Rectal smooth muscle tissue (tissue), 1 donor: ENCODE data around the gene CCNB1IP1.
"Not testable (repeated sequence)": the region's sequence is repeated elsewhere in the genome, so short reads cannot be mapped to it uniquely, and the experiment has no call there.

ENCODE experiments used
- H3K27ac ChIP-seq: one replicate; pipeline ENCODE4 v1.7.0; 2013; ENCODE audit warnings: low read depth, low read length, inconsistent platforms
- H3K27me3 ChIP-seq: one replicate; pipeline ENCODE4 v1.7.0; 2013; ENCODE audit warnings: low read length; ENCODE audit not compliant: control insufficient read depth, insufficient read depth
- H3K36me3 ChIP-seq: one replicate; pipeline ENCODE4 v1.7.0; 2013; ENCODE audit warnings: low read length; ENCODE audit not compliant: control insufficient read depth, insufficient read depth
- H3K4me1 ChIP-seq: one replicate; pipeline ENCODE4 v1.7.0; 2013; ENCODE audit warnings: low read length; ENCODE audit not compliant: control insufficient read depth, insufficient read depth
- H3K4me3 ChIP-seq: one replicate; pipeline ENCODE4 v1.7.0; 2013; ENCODE audit warnings: low read length
- H3K9ac ChIP-seq: one replicate; pipeline ENCODE4 v1.7.0; 2013; ENCODE audit warnings: low read length

Gene CCNB1IP1

GRCh38 chr14:20350282-20350681 lies 17.2 kb upstream of the CCNB1IP1 start:
- Histone ChIP-seq H3K9ac (no peak overlapping the region), H3K27me3 (no peaks in the 10 kb centered on the region), H3K4me3 (no peak overlapping the region), H3K4me1 (no peaks in the 10 kb centered on the region), H3K36me3 (peaks cover 22% of the 10 kb centered on the region), H3K27ac (no peak overlapping the region)

- Histone ChIP-seq H3K27me3 (no peaks in the 10 kb centered on the region), H3K27ac (no peak overlapping the region), H3K4me1 (peaks cover 6% of the 10 kb centered on the region), H3K4me3 (no peak overlapping the region), H3K9ac (no peak overlapping the region), H3K36me3 (peaks cover 16% of the 10 kb centered on the region)
Observed at GRCh38 chr14:20347747-20348146, 14.7 kb upstream of the CCNB1IP1 start.

- Histone ChIP-seq H3K4me3 (no peak overlapping the region), H3K4me1 (peaks cover 6% of the 10 kb centered on the region), H3K36me3 (peaks cover 16% of the 10 kb centered on the region)
Observed at GRCh38 chr14:20346713-20347112, 13.6 kb upstream of the CCNB1IP1 start.

GRCh38 chr14:20345366-20345765 lies 12.3 kb upstream of the CCNB1IP1 start:
- H3K4me3 ChIP-seq = no peak overlapping the region
- no peak overlapping the region for H3K9ac ChIP-seq
- peaks cover 13% of the 10 kb centered on the region for H3K36me3 ChIP-seq
- H3K27ac ChIP-seq = no peak overlapping the region
- H3K4me1 ChIP-seq = peaks cover 6% of the 10 kb centered on the region
- no peaks in the 10 kb centered on the region for H3K27me3 ChIP-seq

More at GRCh38 chr14:20346713-20347112, 13.6 kb upstream of the CCNB1IP1 start:
- no peak overlapping the region for H3K9ac ChIP-seq
- no peak overlapping the region for H3K27ac ChIP-seq
- H3K27me3 ChIP-seq = no peaks in the 10 kb centered on the region

DNA sequence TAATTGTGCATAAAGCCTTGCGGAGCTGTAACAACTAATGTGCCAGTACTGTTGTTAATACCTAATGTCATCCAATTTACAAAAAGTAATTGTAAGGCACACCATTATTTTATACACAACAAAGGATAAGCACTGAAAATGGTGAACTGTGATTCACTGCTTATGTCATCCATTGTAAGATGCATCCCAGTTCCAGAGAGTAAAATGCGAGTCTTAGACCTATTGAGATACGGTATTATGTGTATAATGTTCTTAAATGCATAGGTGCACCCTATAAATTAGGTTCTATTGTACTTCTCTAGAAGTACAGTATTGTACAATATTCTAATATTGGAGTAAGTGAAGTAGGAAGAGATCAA lies 10.8 kb upstream of the CCNB1IP1 start:
- Histone ChIP-seq H3K9ac (peak overlapping the region; percentile 83), H3K27me3 (no peaks in the 10 kb centered on the region), H3K4me1 (peaks cover 6% of the 10 kb centered on the region), H3K4me3 (peak overlapping the region; percentile 85), H3K36me3 (peaks cover 6% of the 10 kb centered on the region), H3K27ac (peak overlapping the region; percentile 92)

DNA sequence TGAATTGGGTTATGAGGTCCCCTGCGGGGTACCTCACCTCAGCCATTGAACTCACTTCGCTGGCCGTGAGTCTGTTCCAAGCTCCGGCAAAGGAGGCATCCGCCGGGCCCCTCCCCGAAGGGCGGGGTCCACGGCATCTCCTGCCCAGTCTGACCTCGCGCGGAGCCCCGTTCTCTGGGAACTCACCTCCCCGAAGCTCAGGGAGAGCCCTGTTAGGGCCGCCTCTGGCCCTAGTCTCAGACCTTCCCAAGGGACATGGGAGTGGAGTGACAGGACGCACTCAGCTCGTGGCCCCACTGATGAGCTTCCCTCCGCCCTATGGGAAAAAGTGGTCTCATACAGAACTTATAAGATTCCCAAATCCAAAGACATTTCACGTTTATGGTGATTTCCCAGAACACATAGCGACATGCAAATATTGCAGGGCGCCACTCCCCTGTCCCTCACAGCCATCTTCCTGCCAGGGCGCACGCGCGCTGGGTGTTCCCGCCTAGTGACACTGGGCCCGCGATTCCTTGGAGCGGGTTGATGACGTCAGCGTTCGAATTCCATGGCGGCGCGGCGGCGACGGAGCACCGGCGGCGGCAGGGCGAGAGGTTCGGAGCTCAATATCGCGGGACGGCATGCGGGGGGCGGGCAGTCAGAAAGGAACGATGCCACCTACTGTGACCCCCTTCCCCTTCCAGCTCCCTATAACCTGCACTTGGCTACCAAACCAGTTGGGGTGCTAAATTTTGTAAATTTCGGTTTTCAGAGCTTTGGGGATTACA lies 10.2 kb upstream of the CCNB1IP1 start, which contains the start of gene PARP2:
PARP2 (plus strand) TSS at position 544 of the 770 bp plus-strand sequence; CDS start at position 551, 7 bp downstream.
- Histone ChIP-seq H3K27ac (peak within 1 kb of the TSS; percentile 92), H3K36me3 (peaks cover 5% of the 10 kb centered on the region), H3K4me1 (peaks cover 6% of the 10 kb centered on the region), H3K9ac (peak within 1 kb of the TSS; percentile 83), H3K27me3 (no peaks in the 10 kb centered on the region), H3K4me3 (peak within 1 kb of the TSS; percentile 85)

DNA sequence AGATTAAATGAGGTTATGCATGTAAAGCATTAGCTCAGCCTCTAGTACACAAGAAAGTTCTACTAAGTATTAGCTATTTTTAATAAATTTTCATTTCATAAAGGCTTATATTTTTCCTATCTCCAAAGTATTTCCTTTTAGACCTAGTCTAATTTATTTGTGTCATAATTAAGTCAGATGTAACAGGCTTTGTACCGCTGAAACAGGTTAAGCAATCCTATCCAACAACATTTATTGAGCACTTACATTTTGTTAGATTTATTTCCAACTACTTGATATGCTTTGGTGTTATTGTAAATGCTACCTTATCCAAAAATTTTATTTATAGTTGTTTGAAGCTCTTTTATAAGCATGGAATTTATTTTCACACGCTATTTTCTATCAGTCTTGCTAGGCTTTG lies 8.6 kb upstream of the CCNB1IP1 start:
- H3K36me3 ChIP-seq = peaks cover 2% of the 10 kb centered on the region
- no peak overlapping the region for H3K4me3 ChIP-seq
- H3K9ac ChIP-seq = no peak overlapping the region
- no peak overlapping the region for H3K27ac ChIP-seq
- H3K4me1 ChIP-seq = peaks cover 6% of the 10 kb centered on the region
- no peaks in the 10 kb centered on the region for H3K27me3 ChIP-seq

DNA sequence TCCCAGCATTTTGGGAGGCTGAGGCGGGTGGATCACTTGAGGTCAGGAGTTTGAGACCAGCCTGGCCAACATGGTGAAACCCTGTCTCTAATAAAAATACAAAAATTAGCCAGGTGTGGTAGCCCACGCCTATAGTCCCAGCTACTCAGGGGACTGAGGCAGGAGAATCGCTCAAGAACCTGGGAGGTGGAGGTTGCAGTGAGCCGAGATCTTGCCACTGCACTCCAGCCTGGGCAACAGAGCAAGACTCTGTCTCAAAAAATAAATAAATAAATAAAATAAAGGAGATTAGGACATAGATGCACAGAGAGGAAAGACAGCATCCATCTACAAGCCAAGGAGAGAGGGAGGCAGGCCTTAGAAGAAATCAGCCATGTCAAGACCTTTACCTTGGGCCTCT lies 8.0 kb upstream of the CCNB1IP1 start:
- H3K4me1 ChIP-seq, H3K9ac ChIP-seq, H3K4me3 ChIP-seq, H3K36me3 ChIP-seq, H3K27me3 ChIP-seq, H3K27ac ChIP-seq: not testable (repeated sequence)

DNA sequence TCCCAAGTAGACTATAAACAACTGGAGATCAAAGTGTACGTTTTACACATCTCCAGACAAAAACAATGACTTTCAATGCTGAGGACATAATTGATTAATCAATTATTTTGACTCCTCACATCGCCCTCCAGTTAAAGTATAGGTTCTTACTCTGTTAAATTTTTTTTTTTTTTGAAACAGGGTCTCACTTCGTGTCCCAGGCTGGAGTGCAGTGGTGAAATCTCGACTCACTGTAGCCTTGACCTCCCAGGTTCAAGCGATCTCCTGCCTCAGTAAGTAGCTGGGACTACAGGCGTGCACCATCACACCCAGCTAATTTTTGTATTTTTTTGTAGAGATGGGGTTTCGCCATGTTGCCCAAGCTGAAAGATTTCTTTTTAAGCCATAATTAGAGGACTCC lies 938 bp upstream of the CCNB1IP1 start:
- H3K9ac ChIP-seq = no peak overlapping the region

GRCh38 chr14:20333494-20333841 lies 389 bp upstream of the CCNB1IP1 start:
- Histone ChIP-seq H3K36me3 (peaks cover 4% of the 10 kb centered on the region), H3K27ac (peak overlapping the region; percentile 89), H3K4me1 (peaks cover 10% of the 10 kb centered on the region), H3K4me3 (peak overlapping the region; percentile 84), H3K27me3 (no peaks in the 10 kb centered on the region), H3K9ac (no peak overlapping the region)

More for the DNA sequence above, 938 bp upstream of the CCNB1IP1 start:
- no peaks in the 10 kb centered on the region for H3K36me3 ChIP-seq
- no peaks in the 10 kb centered on the region for H3K27me3 ChIP-seq
- H3K4me1 ChIP-seq = peaks cover 10% of the 10 kb centered on the region
- H3K4me3 ChIP-seq = no peak overlapping the region
- H3K27ac ChIP-seq = no peak overlapping the region

- Histone ChIP-seq H3K27ac (peak overlapping the region; percentile 84), H3K27me3 (no peaks in the 10 kb centered on the region), H3K4me3 (peak overlapping the region; percentile 84), H3K36me3 (peaks cover 4% of the 10 kb centered on the region), H3K4me1 (peaks cover 10% of the 10 kb centered on the region), H3K9ac (peak overlapping the region; percentile 72)
Observed at GRCh38 chr14:20332431-20332787, 670 bp downstream of the CCNB1IP1 start.

- no peak overlapping the region for H3K9ac ChIP-seq
- H3K36me3 ChIP-seq = peaks cover 6% of the 10 kb centered on the region
- H3K27ac ChIP-seq = no peak overlapping the region
- no peaks in the 10 kb centered on the region for H3K27me3 ChIP-seq
- no peak overlapping the region for H3K4me3 ChIP-seq
- peaks cover 10% of the 10 kb centered on the region for H3K4me1 ChIP-seq
Observed at GRCh38 chr14:20331053-20331613, 1.9 kb downstream of the CCNB1IP1 start.

- H3K27ac ChIP-seq = no peak overlapping the region
- no peak overlapping the region for H3K4me3 ChIP-seq
- H3K36me3 ChIP-seq = peaks cover 8% of the 10 kb centered on the region
- H3K4me1 ChIP-seq = peaks cover 10% of the 10 kb centered on the region
- H3K27me3 ChIP-seq = no peaks in the 10 kb centered on the region
- H3K9ac ChIP-seq = no peak overlapping the region
Observed at GRCh38 chr14:20329355-20329754, 3.7 kb downstream of the CCNB1IP1 start.
